GM18502 (cell line): Measurements from ENCODE around the gene ANKS3.

Experiments used
- ATAC-seq: cut with Tn5 transposase; IDR thresholded peaks from one replicate; pipeline ENCODE4 v1.9.1; 2021; ENCODE audit warnings: mild to moderate bottlenecking; ENCODE audit not compliant: unreplicated experiment, poor library complexity

Gene ANKS3

DNA sequence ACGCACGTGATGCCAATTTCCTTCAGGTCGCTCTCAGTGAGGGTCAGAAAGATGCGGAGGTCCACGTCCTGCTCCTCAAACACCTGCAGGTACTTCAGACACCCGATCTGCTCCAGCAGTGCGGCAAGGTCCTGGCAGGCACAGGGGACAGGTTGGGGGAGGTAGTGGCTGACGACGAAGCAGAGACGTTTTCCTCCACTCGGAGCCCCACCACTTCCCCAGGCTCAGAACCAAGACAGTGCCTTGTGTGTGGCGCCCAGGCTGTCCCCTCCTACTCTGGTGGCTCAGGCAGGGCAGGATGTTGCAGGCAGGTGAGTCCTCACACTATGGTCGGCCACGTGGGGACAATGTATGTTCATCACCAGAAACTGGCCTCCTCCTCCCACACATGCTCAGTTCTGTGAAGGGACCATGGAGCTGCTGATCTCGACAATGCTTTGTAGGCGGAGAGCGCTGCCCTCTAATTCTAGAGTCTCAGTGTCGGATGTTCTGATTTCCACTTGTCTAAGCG lies 35.0 kb downstream of the ANKS3 start:
- ATAC-seq: no peak

DNA sequence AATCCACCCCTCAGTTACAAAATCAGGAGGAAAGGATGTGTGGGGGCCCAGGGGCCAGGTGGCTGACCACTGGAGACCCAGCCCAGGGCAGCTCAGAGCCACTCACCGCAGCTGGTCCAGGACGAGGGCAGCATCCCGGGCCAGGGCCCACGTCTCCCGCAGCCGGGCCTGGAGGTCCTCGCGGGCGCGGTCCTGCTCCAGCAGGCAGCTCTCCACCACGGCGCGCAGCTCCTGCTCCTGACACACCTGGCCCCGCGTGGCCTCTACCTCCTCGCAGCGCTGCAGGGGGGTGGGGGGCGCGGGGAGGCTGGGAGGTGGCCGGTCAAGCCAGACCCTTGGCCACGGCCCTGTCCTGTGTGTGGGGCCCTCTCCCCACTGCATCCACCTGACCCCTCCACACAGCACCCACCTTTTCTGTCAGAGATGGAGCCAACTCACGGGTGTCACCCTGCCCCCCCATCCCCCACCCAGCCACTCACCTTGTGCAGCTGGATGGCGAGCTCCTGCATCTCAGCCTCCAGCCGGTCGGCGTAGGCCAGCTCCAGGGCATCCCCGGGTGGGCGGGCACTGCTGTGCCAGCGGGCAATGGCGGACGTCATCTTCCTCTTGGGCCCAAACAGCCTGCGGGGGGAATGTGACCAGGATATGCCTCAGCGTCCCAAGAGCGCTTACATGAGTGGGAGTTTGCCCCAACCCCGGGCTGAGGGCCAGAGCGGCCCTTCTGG lies 35.6 kb downstream of the ANKS3 start:
- no peak for ATAC-seq

DNA sequence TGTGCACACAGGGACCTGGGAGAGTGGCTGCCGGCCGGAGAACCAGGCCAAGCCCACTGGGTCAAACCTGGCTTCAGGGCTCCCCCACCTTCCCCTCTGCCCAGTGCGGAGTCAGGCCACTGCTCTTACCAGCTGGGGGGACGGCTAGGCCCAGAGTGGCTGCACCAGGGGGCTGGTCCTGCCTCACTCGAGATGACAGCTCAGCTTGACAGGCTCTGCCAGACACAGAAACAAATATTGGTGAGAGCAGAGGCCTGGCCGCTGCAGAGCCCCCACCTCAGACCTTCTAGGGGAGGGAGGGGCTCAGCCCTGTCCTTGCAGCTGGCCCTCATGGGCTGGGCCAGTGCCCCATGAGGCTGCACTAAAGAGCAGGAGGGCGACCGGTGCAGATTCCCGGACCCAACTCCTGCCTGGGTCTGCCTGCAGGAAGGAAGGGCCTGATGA lies 36.2 kb downstream of the ANKS3 start:
- no peak for ATAC-seq

DNA sequence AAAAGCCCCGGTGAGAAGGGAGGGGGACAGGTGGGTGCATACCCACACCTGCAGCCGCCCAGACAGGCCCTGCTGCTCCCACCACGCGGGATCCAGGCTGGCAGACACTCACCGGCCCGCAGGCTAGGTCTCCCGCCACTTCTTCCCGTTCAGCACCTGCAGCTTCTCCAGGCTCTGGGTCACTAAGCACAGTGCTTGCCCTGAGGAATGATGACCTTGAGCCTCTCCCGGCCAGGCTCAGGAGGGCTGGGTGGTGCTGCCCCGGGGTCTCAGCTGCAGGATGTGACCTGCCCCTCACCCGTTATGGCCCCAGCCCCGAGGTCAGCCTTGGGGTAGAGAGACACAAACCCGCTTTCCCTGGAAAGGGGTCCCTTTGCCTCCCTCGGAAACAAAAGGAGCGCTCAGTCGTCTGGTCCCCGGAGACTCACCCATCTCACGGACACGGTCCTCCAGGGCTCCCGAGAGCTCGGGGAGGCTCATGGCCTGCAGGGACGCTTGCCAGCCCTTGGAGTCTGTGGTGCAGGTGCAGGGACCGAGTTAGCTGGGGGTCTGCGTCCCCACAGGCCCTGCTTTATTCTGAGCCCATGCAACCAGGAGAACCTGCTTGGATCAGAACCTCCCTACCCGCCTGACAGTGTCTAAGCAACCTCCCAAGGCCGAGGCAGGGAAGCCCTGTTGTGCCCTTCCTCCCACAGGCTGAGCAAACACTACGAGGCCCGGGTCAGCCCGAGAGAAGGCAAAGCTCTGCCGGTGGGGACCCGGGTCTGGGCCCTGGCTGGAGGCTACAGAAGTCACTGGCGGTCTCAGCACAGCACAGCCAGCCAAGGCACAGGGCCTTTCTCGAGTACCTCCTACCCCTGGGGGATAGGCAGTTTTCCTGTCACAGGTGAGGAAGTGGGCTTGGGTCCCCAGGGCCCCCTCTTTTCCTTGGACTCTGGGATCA lies 36.9 kb downstream of the ANKS3 start:
- ATAC-seq: no peak

DNA sequence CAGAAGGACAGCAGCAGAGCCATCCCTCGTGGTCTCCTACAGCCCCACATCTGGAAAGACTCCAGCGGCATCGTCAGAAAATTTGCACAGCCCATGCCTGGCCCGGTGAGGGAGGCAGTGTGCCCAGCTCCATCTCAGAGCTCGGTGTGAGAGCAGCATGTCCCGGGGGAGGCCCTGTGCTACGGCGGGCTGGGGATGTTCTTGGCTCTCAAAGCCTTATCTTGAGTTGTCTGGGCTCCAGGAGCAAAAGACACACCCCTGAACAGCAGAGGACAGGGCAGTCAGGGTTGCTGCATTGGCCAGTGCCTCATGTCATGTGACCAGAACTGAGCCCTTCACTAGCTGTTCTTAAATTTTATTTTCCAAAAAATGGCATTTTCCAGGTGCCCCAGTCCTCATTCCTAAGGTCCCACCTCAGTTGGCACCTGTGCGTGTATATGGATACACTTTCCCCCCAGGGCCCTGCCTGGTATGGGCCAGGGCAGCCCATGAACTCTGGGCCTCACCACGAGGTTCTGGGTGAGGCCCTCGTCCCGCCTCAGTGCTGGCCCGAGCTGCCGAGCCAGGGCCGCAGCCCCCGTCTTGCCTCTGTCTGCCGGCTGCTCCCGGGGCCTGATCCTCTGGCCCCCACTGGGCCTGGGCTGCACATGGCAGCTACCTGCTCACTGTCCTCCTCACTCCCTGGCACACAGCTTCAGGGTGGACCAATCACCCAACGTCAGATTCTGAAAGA lies 37.7 kb downstream of the ANKS3 start:
- no peak for ATAC-seq

DNA sequence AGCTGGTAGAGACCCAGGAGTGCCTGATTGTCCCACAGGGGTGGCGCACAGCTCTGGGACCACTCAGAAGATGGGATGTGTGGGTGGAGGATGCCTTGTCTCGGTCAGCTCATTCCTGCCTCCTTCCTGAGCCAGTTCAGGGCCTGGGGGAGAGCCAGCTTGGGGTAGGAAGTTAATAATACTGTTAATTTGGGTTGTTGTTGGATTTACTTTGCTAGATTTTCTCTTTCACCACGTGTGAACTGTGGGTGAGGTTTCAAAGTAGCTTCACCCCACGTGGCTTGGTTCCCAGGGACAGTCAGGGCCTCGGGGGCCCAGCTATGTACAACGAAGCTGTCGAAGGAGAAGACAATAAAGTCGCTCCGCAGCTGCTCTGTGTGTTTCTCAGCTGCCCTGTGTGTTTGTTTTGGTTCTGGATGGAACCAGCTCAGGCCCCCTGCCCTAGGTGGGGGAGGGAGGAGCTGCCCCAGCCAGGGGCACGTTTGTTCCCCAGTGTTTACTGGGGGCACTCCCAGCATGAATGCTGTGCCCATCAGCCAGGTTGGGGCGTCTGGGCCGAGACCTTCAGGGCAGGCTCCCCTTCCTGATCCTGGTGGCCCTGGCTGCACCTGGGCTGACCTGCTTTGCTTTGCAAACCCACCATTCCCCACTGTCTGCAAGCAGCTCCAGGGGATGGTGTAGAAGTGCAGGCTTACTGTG lies 38.4 kb downstream of the ANKS3 start:
- no peak for ATAC-seq

DNA sequence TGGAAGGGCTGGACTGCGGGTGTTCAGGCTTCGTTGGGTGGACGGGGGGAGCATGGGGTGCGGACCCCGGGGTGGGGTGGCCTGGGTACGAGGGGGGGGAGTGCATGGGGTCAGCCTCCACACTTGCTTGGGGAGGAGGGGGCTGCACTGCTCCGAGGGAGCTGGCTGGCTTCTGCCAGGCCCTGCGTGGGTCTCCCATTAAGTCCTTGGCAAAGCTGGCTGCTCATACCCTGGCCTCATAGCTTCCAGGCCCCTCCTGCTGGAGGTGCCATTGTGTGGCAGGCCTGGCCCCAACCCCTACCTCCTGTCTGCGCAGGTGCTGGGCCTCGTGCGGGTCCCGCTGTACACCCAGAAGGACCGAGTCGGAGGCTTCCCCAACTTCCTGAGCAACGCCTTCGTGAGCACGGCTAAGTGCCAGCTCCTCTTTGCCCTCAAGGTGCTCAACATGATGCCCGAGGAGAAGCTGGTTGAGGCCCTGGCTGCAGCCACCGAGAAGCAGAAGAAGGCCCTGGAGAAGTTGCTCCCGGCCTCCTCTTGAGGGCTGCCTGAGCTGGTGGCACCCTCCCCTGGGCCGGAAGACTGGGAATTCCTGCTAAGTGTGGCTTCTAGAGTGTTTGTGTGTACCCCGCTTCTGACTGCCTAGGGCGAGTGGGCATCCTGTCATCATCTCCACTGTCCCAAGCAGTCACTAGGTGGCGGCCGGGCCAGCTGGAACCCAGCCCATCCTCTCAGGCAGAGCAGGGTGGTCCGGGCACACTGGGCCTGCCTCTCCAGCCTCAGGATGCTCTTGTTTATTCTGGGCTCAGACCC lies 39.2 kb downstream of the ANKS3 start:
- no peak for ATAC-seq

DNA sequence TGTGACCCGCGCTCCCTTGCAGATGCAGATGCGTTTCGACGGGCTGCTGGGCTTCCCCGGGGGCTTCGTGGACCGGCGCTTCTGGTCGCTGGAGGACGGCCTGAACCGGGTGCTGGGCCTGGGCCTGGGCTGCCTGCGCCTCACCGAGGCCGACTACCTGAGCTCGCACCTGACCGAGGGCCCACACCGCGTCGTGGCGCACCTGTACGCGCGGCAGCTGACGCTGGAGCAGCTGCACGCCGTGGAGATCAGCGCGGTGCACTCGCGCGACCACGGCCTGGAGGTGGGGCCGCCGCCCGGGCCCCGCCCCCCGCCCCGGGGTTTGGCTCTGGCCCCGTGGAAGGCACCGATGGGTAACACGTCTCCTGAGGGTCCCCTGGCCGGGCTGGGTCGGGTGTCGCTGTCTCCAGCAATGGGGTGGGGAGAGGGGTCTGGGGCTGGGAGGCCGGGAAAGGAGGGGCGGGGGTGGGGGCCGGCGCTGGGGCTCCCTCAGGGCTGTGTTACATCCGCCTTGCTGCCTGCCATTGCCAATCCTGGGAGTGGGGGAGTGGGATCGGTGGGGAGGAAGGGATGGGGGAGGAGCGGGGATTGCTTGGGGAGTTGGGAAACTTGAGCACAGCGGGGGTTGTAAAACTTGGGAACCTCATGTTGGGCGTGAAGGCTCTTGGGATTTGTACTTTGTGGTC lies 40.0 kb downstream of the ANKS3 start:
- ATAC-seq: peak; percentile 9

DNA sequence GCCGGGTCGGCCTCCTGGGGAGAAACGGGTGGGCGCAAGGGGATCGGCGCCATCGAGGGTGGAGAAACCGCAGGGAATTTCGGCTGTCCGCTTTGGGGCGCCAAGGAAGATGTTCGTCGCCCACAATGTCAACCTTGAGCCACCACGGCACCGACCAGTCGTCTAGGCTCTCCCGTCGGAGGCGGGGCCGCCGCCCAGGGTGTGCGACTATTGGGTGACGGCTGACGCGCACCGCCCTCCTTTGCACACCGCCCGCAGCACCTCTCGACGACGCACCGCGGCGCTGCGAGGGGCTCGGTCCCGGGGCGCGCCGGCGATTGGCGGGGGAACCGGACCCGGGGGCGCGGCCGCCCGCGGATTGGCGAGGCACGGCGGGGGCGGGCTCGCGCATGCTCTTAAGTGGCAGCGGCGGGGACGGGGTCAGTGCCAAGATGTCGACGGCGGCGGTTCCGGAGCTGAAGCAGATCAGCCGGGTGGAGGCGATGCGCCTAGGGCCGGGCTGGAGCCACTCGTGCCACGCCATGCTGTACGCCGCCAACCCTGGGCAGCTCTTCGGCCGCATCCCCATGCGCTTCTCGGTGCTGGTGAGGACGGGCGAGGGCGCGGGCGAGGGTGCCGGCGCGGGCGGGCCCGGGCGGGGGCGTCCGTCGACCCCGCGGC lies 40.6 kb downstream of the ANKS3 start, which contains the start of gene NUDT16L1:
NUDT16L1 (plus strand) TSS at position 267 of the 660 bp plus-strand sequence; CDS start at position 432, 165 bp downstream.
- peak; percentile 96 for ATAC-seq

DNA sequence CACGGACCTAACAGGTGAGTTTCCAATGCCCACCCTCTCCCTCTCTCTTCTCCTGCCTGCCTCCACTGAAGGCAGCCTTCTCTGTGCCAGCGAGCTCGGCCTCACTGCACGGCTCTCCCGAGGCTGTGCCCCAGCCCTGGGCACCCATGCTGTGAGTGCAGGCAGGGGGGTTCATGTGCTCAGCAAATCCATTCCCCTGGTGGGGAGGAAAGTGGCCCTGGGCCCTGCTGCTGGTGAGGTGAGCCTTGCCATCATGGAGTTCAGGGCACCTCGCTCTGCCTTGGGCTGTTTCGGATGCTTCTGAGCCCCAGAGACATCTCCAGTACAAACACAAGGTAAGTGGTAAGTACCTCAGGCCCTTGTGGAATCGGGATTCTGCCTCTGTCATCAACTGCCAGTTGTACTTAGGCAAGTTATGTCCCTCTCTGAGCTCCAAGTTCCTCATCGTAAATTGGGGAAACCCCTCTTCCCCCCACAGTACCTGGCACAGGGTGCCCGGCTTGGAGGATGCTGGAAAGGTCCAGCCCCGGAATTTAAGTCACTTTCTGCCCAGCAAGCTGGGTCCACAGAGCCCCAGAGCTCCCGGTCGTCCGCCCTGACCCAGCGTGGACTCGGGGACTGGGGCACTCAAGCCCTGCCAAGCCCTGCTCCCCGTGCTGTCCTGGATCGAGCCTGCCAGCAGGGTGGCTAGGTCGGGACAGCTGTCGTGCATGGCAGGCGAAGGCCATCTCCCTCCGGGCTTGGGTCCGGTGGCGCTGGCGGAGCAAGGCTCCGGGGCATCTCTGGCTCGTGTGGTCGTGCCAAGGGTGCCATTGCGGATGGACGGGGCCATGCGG lies 41.4 kb downstream of the ANKS3 start:
- peak; percentile 26 for ATAC-seq

DNA sequence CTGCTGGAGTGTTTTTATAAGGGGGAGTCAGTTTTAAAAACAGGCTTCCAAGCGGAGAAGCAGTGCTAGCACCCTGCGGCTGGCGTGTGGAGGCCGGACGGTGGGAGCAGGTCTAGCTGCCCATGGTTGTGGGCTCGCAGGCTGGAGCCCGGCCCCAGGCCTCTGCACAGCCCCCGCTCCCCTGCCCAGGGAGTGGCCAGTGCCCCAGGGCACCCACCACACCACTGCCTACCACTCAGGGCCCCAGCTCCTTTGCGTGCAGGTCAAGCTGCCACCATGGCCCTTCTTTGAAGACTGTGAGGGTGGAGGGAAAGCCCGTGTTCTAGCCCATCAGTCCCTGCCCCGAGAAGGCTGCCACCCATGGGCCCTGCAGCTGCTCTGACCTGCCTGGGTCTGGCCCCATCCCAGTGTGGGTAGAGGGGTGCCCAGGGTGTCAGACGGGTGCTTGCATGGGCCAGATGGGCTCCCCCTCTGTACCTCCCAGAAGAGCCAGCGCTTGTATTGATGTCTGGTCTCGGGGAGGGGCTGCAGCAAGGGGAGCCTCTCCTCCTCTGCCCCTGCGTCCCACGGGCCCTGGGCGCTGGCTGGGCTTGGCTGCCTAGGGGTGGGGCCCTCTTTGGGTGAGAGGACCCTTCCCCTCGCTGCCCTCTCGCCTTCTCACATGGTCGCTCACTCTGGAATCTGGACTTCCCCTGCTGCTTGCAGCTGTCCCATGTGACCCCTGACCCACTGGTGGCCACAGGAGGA lies 42.2 kb downstream of the ANKS3 start:
- ATAC-seq: no peak

DNA sequence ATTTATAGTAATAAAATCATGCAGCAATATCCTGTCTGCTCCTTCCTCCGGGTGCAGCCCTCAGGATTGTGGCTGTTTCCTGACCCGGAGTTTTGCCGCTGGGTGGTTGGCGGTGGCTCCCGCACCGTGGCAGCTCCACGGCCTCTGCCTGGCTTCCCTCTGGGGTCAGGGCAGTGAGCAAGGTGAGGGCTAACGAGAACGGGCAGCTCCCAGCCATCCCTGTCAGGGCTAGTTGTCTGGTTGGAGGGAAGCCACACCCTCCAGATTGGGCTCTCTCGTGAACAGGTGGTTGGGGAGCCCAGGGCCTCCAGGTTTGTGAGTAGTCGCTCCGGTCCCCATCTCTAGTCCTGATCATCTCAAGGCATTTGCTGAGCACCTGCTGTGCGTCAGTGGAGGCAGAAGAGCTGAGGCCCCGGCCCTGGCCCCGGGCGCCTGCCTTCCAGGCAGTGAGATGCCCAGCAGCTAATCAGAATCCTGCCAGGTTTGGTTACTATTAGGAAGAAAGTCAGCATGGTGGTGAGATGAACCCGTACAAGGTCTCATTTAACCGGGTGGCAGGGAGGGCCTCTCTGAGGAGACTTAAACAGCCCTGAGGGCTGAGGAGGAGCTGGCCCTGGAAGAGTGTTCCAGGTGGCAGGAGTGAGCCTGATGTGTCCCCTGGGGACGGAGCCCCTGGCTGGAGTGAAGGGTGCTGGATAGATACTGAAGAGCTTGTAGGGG lies 43.0 kb downstream of the ANKS3 start:
- no peak for ATAC-seq

DNA sequence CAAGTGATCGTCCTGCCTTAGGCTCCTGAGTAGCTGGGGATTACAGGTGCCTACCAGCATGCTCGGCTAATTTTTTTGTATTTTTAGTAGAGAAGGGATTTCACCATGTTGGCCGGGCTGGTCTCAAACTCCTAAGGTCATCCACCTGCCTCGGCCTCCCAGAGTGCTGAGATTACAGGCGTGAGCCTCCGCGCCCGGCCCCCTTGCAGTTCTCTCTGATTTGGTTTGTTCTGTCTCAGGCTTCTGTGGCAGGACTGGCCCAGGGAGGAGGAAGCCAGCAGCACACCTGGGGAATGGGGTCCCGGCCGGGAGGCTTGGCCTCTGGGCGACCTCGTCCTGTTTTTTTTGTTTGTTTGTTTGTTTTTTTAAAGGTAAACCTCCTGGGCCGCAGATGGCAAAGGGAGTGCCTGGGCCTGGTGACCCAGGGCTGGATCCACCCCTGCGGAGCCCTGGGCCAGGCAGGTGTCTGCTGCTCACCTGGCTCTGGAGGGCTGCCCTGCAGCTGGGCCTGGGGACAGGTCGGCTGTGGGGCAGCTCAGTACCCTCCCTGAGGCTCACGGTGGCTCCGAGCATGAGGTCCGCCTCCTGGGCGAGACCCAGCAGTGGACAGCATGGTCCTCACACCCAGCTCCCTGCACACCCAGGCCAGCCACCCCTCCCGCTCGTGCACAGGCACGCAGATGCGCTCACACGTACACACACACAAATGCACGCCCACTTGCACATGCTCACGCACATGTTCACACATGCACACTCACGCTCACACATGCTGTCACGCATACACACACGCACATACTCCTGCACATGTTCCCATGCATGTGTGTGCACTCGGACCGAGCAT lies 44.0 kb downstream of the ANKS3 start:
- no peak for ATAC-seq

DNA sequence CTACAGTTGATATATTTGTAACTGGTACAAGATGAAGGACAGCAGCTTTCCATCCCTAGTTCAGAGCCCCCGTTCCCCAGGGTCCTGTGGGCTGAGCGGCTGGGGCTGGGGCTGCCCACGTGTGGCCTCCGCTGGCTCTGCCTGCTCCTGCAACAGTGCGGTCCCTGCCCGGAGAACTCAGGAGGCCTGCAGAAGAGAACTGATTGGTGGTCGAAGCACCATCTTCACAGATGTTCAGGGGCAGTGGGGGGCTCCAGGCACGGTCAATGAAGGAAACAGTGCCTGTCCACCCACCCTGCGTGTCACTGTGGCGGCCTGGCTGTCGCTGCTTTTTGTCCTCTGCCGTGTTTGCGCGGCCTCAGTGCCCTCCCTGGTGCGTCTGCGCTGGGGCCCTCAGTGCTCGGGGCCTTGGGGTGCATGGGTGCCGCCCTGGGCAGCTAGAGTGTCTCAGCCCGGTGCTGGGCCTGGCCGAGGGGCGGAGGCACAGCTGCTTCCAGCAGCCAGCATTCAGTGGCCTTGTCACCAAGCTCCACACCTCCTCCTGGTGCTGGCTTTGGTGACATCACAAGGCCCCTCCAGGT lies 44.9 kb downstream of the ANKS3 start:
- ATAC-seq: no peak

DNA sequence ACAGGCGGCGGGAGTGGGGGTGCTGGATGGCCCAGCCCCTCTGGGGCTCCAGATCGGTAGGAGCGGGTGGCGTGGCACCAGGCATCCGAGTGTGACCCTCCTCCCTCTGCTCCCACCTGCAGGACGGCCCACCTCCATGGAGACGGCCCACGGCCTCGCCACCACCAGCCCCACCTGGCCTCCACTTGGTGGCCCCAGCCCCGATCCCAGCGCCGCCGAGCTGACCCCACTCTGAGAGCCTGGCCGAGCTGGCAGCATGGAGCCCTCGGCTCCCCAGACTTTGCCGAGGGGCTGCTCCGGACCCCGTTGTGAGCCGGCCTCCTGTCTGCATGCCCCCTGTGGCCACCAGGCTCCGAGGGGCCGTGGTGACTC lies 45.4 kb downstream of the ANKS3 start:
- ATAC-seq: no peak
